ENCODE results near the gene PSME2.
A peak's percentile ranks its signal among the peaks of the same experiment; 100 is the strongest.

PSME2 gene

GRCh38 chr14:24135834-24136683 is 10.4 kb downstream of the PSME2 start, which contains the start of gene PSME1:
PSME1 (plus strand) TSS chr14:24136194; CDS start chr14:24136263, 69 bp downstream.
- peak; percentile 92 for DNase-seq (ENCODE audit: low spot score)

DNA sequence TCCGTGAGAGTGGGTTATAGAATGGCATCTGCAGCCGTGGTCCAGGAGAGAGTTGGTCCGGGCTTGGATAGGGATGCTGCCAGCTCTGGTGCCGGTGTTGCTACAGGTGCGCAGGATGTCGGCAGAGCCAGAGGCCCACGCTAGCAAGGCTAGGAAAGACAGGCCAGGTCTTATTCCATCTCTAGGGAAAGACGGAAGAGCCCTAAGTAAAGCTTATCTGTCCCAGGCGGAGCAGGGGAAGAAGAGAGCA is 10.9 kb downstream of the PSME2 start:
- no peak for DNase-seq (ENCODE audit: low spot score)

DNA sequence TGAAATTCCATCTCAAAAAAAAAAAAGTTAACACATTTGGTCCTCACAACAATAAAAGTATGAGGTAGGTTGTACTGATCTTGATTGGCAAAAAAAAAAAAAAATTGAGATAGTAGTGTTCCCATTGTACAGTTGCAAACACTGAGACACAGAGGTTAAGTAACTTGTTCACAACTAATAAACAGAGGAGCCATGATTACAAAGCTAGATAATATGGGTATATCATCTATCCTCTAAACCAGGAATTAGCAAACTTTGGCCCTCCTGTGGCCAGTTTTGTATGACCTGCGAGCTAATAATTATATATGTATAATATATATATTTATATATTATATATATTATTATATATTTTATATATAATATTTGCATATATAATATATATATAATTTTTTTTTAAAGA is 12.7 kb downstream of the PSME2 start:
- DNase-seq (ENCODE audit: low spot score) = no peak

GRCh38 chr14:24132976-24133375 is 13.4 kb downstream of the PSME2 start:
- DNase-seq (ENCODE audit: low spot score) = no peak

DNA sequence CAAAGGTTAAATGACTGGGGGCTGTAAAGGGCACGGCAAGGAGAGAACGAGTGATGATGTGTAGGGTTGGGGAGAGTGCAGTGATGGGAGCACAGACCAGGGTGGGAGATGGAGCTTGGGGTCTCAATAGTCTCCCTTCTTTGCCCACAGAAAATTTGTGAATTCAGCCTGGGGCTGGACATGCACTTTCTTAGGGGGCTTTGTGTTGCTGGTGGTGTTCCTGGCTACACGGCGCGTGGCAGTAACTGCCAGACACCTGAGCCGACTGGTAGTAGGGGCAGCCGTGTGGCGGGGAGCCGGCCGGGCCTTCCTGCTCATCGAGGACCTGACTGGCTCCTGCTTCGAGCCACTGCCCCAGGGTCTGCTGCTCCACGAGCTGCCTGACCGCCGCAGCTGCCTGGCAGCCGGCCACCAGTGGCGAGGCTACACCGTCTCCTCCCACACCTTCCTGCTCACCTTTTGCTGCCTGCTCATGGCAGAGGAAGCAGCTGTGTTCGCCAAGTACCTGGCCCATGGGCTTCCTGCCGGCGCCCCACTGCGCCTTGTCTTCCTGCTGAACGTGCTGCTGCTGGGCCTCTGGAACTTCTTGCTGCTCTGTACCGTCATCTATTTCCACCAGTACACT is 14.2 kb downstream of the PSME2 start:
- DNase-seq (ENCODE audit: low spot score) = peak; percentile 49

DNA sequence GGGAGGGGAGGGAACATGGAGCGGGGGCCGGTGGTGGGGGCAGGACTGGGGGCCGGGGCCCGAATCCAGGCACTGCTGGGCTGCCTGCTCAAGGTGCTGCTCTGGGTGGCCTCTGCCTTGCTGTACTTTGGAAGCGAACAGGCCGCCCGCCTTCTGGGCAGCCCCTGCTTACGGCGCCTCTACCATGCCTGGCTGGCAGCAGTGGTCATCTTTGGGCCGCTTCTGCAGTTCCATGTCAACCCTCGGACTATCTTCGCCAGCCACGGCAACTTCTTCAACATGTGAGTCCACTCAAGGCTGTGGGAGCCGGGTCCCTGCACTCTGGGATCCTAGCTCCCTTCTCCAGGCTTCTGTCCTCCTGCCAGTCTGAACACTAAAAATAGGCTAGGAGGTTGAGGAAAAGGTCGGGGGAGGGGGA is 14.9 kb downstream of the PSME2 start:
- no peak for DNase-seq (ENCODE audit: low spot score)

GRCh38 chr14:24130717-24131548 is 15.5 kb downstream of the PSME2 start:
- DNase-seq (ENCODE audit: low spot score) = no peak

- DNase-seq (ENCODE audit: low spot score) = no peak
Observed at GRCh38 chr14:24130380-24130716, 16.1 kb downstream of the PSME2 start, which contains the start of gene FITM1. FITM1 (plus strand) TSS chr14:24130659; CDS start chr14:24131564, 905 bp downstream.

GRCh38 chr14:24129410-24129998 is 16.9 kb downstream of the PSME2 start:
- no peak for DNase-seq (ENCODE audit: low spot score)

DNA sequence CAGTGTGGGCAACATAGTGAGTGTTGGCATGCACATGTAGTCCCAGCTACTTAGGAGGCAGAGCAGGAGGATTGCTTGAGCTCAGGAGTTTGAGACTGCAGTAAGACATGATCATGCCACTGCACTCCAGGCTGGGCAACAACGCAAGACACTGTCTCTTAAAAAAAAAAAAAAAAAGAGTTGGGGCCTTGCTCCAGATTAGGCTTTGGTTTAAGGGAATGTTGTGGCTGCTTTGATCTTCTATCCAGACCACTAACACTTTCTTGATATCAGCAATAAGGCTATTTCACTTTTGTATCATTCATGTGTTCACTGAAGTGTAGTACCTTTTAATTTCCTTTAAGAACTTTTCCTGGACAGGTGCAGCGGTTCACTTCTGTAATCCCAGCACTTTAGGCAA is 18.7 kb downstream of the PSME2 start:
- DNase-seq (ENCODE audit: low spot score) = no peak

DNA sequence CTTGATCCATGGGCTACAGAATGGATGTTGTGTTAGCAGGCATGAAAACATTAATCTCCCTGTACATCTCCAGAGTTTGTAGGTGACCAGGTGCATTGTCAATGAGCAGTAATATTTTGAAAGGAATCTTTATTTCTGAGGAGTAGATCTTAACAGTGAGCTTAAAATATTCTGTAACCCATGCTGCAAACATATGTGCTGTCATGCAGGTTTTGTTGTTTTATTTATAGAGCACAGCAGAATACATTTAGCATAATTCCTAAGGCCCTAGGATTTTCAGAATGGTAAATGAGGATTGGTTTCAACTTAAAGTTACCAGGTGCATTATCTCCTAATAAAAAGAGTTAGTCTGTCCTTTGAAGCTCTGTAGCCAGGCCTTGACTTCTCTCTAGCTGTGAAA is 19.5 kb downstream of the PSME2 start:
- DNase-seq (ENCODE audit: low spot score) = no peak

GRCh38 chr14:24123424-24124417 is 22.7 kb downstream of the PSME2 start:
- DNase-seq (ENCODE audit: low spot score) = no peak

DNA sequence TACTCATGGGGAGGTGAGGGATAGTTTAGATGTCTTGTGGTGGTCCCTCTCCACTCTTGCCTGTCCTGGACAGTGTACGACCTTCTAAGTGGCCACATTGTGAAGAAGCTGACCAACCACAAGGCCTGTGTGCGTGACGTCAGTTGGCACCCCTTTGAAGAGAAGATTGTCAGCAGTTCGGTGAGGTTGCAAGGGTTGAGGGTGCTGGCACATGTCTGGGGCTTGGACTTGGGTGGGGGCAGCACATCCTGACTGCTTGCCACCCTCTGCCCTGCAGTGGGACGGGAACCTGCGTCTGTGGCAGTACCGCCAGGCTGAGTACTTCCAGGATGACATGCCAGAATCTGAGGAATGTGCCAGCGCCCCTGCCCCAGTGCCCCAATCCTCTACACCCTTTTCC is 23.5 kb downstream of the PSME2 start:
- DNase-seq (ENCODE audit: low spot score) = no peak

GRCh38 chr14:24122416-24122815 is 24.0 kb downstream of the PSME2 start:
- DNase-seq (ENCODE audit: low spot score) = no peak

DNA sequence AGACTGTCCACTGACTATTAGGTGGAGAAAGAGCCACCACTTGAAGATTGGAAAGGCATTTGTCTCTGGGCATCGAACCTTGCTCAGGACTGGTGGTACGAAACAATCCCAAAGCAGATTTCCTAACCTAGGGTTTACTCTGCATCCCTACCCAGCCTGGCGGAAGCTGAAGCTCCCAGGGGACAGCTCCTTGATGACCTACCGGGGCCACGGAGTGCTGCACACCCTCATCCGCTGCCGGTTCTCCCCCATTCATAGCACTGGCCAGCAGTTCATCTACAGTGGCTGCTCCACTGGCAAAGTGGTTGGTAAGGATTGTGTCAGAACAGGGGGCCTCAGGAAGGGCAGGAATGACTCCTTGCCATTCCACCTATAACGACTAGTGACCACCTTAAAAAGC is 25.2 kb downstream of the PSME2 start:
- DNase-seq (ENCODE audit: low spot score) = no peak

- DNase-seq (ENCODE audit: low spot score) = no peak
Observed at GRCh38 chr14:24119691-24120090, 26.7 kb downstream of the PSME2 start.

- no peak for DNase-seq (ENCODE audit: low spot score)
Observed at GRCh38 chr14:24117179-24117578, 29.2 kb downstream of the PSME2 start.

- DNase-seq (ENCODE audit: low spot score) = no peak
Observed at GRCh38 chr14:24116128-24116814, 30.1 kb downstream of the PSME2 start.

DNA sequence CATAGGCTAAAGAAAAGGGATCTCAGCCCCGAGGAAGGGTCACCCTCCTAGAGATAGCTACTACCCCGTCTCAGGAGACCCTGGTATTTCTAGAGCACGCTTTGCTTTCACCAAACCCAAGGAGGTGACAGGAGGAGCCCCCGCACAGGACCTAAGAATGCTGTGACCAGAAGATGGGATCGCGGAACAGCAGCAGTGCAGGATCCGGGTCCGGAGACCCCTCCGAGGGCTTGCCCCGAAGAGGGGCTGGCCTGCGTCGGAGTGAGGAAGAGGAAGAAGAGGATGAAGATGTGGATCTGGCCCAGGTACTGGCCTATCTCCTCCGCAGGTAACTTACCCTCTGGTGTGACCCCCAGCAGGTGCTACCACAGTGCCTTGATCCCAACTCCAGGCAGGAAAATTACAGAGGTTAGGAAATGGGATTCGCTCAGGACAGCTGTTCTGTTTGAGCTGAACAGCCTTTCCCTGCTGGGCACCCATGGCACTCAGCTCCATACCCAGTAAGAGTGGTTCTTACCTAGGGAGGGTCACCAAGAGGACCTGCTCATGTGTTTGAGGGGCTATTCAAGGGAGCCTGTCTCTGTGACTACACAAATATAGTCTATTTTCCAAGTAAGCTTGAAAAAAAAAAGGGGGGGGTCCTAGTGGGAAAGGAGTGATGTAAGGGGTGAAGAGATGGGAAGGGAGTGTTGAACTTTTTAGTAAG is 30.8 kb downstream of the PSME2 start:
- DNase-seq (ENCODE audit: low spot score) = no peak
